ENCODE results near the gene GAS7.
"Not testable (repeated sequence)": the region's sequence is repeated elsewhere in the genome, so short reads cannot be mapped to it uniquely, and the experiment has no call there.

Gene GAS7

GRCh38 chr17:10045871-10046658, 152.3 kb downstream of the GAS7 start:
- DNase-seq, result no peak

- no peak for DNase-seq
Observed at GRCh38 chr17:10042589-10043244, 155.7 kb downstream of the GAS7 start.

DNA sequence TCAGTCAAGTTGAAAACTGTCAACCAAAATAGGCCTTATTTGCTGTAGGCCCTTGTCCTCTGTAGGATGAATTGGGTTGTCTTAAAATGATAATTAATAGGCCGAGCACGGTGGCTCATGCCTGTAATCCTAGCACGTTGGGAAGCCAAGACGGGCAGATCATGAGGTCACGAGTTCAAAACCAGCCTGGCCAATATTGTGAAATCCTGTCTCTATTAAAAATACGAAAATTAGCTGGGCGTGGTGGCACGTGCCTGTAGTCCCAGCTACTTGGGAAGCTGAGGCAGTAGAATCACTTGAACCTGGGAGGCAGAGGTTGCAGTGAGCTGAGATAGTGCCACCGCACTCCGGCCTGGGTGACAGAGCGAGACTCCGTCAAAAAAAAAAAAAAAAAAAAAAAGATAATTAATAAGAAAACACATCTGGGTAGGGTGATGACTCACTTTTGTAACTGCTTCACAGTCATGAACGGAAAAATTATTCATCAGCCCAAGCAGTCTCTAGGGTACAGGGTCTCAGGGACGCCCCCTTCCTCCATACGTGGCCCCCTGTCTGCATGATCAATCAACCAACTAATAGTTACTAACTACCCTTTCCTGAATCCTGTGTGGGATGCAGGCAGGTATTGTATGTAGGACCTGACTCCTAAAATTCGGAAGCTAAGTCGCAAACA, 156.4 kb downstream of the GAS7 start:
- no peak for DNase-seq

DNA sequence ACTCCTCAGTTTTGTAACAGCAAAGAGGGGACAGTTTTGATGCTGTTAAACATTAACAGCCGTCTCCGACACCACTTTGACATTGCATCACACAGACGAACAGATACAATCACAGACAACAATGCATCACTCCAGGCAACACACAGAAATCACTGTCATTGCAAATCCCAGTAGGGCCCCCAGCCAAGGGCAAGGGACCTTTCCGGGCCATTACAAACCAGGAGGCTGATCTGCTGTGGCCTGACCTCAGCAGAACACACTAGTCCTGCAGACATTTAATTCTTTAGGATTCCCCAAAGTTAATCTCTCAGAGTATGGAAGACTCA, 157.2 kb downstream of the GAS7 start:
- no peak for DNase-seq

DNA sequence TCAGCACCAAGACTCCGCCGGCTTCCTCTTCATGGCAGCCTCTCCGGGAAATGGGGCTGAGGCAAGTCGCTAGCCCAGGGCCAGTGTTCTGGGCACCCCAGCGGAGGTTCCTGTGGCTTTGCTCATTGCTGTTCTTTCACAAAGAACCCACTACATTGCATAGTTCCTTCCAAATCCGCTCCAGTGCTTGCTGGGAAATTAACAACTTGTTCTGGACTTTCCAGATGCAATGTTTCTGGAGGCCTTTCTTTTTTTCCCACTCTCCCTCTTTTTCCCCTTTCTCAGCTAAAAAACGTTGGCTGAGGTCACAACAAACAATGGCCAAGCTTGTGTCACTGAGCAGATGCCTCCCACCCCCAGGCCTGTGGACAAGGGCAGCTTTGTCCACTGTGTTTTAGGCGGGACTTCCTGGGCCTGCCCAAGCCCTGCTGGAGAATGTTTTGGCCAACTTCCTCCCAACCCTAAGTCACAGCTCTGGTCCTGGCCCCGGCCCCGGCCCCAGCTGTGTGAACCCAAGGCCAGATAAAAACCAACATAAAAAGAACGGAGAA, 161.8 kb downstream of the GAS7 start:
- DNase-seq, result no peak

DNA sequence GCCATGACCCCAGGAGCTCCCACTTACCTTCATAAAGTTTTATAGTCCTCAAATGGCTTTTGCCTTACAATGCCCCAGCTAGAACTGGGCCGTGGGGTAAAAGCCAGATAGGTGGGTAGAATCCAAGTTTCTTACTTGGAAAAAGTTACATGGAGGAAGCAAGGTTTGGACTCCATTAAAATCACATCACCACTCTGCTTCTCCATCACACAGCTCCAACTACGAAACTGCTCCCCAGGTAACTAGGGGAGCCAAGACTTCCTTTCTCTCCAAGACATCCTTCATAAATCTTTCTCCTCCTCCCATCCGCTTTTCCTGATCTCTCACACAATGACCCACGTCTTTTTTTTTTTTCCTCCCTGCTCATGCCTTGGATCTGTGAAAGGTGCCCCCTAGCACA, 162.5 kb downstream of the GAS7 start:
- no peak for DNase-seq

- no peak for DNase-seq
Observed at GRCh38 chr17:10034719-10035475, 163.5 kb downstream of the GAS7 start.

DNA sequence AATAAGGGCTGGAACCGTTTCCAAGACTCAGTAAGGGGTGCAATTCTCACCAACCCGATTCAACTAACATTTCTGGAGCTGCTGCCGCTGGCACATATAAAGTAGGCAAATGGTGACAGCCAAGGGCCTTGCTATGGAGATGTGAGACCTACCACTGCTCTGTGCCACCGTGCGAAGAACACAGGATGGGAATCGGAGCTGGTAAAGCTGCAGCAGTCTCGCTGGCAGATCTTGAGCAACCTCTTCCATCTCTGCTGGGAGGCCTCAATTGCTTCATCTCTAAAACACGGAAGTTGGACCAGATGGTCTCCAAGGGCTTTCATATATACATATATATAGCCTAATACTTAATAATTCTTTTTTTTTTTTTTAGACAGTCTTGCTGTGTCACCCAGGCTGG, 164.4 kb downstream of the GAS7 start:
- no peak for DNase-seq

DNA sequence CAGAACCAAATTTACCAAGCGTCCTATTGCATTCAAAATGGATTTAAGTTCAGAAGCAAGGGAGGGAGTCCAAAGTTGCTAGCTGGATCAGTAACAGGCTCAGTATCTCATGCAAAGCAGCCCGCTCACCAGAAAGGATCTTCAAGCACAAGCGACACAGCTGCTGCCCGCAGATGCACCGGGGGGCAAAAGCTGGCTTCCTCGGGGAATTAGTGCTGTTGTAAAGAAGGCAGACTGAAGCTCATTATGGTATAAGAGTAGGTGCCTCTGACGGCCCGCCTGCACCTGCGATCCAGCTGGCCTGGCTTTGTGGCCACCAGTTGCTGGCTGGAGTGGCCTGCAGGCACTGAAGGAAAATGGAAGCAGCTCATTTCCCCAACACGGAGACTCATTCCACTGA, 165.0 kb downstream of the GAS7 start:
- DNase-seq, result no peak

GRCh38 chr17:10032118-10032852, 166.1 kb downstream of the GAS7 start:
- no peak for DNase-seq

GRCh38 chr17:10031606-10032005, 166.8 kb downstream of the GAS7 start:
- DNase-seq, result no peak

DNA sequence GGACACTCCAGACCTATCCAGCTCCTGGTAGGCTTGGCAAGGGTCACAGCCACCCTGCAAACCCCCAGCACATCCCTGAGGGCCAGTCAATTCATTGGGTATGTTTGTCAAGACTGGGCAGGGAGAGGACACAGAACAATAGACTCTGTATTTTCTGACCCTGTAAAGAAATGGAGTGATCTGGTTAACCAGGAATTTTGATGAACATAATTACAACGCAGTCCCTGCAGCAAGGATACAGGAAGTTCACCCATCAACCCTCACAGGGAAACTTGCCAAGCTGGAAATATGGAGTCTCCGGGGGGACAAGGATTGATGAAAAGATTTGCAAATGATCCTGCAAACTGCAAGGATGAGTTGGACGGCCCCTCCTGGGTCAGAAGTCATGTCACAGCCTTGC, 167.3 kb downstream of the GAS7 start:
- no peak for DNase-seq

DNA sequence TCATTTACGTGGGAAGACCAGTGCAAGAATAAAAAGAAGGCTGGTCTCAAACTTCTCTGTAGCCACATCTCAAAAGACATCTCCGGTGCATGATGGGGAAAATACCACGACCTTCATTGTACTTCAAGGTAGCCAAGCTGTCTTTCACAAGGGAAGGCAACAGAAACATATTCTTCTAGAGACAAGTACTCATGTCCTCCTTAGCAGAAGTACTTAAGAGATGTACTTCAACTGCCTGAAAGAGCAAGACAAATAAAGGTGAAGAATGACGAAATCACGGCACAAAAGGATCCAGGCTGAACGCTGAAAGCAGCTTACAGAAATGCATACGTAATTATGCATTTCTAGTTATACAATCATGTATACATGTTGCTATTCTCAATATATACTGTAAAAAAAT, 169.3 kb downstream of the GAS7 start:
- no peak for DNase-seq

GRCh38 chr17:10025976-10026901, 172.2 kb downstream of the GAS7 start:
- DNase-seq, result no peak

GRCh38 chr17:10025224-10025623, 173.2 kb downstream of the GAS7 start:
- DNase-seq, result no peak

- DNase-seq, result no peak
Observed at GRCh38 chr17:10022416-10022815, 176.0 kb downstream of the GAS7 start.

DNA sequence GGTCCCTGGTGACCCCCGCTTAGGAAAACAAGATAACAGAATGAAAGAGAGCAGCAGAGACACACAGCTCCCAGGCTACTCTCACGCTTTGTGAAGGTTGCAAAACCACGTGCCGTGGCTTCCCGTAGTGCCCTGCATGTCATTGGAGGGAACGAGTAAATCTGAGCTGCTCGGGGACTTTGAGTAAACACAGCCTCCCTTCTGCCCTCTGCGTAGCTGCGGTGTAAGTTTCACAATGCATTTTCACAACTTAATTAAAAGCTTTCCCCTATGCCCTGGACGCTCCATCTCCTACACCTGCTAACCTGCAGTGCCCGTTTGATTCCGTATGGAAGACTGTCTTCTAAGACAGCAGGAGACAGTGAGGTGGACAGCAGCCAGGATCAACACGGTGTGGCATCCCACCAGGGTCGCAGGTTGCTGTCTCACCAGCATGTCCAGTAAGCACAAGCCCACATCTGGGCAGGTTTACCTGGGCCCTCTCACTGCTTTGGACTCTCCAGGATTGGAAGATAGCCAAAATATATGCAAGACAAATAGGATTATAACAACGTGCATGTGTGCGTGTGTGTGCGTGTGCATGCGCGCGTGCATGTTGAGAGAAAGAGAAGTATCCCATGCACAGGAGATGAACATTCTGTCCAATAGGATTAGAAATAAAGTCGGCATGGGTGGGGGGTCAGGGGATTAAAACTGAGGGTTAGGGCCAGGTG, 177.0 kb downstream of the GAS7 start:
- no peak for DNase-seq

- DNase-seq, result no peak
Observed at GRCh38 chr17:10019941-10020451, 178.4 kb downstream of the GAS7 start.

- DNase-seq, result no peak
Observed at GRCh38 chr17:10018461-10018891, 179.9 kb downstream of the GAS7 start.

DNA sequence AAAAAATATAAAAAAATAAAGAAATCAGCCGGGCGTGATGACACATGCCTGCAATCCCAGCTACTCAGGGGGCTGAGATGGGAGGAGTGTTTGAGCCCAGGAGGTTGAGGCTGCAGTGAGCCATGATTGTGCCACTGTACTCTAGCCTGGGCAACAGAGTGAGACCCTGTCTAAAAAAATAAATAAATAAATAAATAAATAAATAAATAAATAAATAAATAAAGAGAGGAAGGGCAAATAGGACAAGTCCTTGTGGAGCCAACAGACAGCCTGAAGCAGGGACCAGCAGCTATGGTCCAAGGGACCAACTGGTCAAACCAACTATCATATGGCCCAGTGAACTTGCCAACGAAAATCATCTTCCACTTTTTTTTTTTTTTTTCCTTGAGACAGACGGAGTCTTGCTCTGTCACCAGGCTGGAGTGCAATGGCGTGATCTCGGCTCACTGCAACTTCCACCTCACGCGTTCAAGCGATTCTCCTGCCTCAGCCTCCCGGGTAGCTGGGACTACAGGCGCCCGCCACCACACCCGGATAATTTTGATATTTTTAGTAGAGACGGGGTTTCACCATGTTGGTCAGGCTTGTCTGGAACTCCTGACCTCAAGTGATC, 181.3 kb downstream of the GAS7 start:
- not testable (repeated sequence) for DNase-seq
